ENCODE measurements around the gene ZNF619.
"Not testable (repeated sequence)": the region's sequence is repeated elsewhere in the genome, so short reads cannot be mapped to it uniquely, and the experiment has no call there.

Gene ZNF619

GRCh38 chr3:40476478-40477470, at the start of gene ZNF619:
Gene ZNF619 (plus strand): TSS chr3:40477122. CDS start chr3:40477980, 858 bp downstream.
- DNase-seq = no peak

GRCh38 chr3:40432793-40433192, 44.1 kb upstream of the ZNF619 start:
- no peak for DNase-seq

- no peak for DNase-seq
These were observed 39.0 kb upstream of the ZNF619 start for GRCh38 chr3:40437889-40438288.

- no peak for DNase-seq
These were observed 31.9 kb upstream of the ZNF619 start for GRCh38 chr3:40445062-40445461.

GRCh38 chr3:40445880-40446279, 31.0 kb upstream of the ZNF619 start:
- no peak for DNase-seq

GRCh38 chr3:40450438-40450837, 26.5 kb upstream of the ZNF619 start:
- no peak for DNase-seq

GRCh38 chr3:40451551-40451950, 25.4 kb upstream of the ZNF619 start:
- DNase-seq = no peak

GRCh38 chr3:40452057-40452456, 24.9 kb upstream of the ZNF619 start:
- no peak for DNase-seq

GRCh38 chr3:40452562-40452875, 24.4 kb upstream of the ZNF619 start:
- DNase-seq = no peak

- peak; percentile 66 for DNase-seq
These were observed 23.8 kb upstream of the ZNF619 start for GRCh38 chr3:40452876-40453730.

- no peak for DNase-seq
These were observed 23.0 kb upstream of the ZNF619 start for GRCh38 chr3:40453933-40454332.

- no peak for DNase-seq
These were observed 21.6 kb upstream of the ZNF619 start for GRCh38 chr3:40455328-40455727.

GRCh38 chr3:40456279-40456939, 20.5 kb upstream of the ZNF619 start:
- DNase-seq = no peak

- DNase-seq = peak; percentile 26
These were observed 19.7 kb upstream of the ZNF619 start, which contains the start of gene RPL14 for GRCh38 chr3:40456940-40457823. Gene RPL14 (plus strand): TSS chr3:40457339. CDS start chr3:40457472, 133 bp downstream.

GRCh38 chr3:40458473-40458872, 18.4 kb upstream of the ZNF619 start:
- DNase-seq = no peak

GRCh38 chr3:40460481-40460880, 16.4 kb upstream of the ZNF619 start:
- DNase-seq = not testable (repeated sequence)

GRCh38 chr3:40461161-40461560, 15.8 kb upstream of the ZNF619 start:
- no peak for DNase-seq

- not testable (repeated sequence) for DNase-seq
These were observed 14.1 kb upstream of the ZNF619 start for GRCh38 chr3:40462838-40463237.

- DNase-seq = no peak
These were observed 13.3 kb upstream of the ZNF619 start for GRCh38 chr3:40463579-40463978.

GRCh38 chr3:40464339-40465110, 12.4 kb upstream of the ZNF619 start:
- no peak for DNase-seq

GRCh38 chr3:40465111-40465407, 11.9 kb upstream of the ZNF619 start:
- DNase-seq = no peak
